ENCODE measurements around the gene MCMBP. TPM values are rescaled to one million over a fixed set of nuclear protein-coding genes. Genes with fewer than 3 reads are reported as not detected.

The MCMBP gene
- total RNA-seq, 2 donors from 2014 or later = 32.9 to 34.4 TPM

DNA sequence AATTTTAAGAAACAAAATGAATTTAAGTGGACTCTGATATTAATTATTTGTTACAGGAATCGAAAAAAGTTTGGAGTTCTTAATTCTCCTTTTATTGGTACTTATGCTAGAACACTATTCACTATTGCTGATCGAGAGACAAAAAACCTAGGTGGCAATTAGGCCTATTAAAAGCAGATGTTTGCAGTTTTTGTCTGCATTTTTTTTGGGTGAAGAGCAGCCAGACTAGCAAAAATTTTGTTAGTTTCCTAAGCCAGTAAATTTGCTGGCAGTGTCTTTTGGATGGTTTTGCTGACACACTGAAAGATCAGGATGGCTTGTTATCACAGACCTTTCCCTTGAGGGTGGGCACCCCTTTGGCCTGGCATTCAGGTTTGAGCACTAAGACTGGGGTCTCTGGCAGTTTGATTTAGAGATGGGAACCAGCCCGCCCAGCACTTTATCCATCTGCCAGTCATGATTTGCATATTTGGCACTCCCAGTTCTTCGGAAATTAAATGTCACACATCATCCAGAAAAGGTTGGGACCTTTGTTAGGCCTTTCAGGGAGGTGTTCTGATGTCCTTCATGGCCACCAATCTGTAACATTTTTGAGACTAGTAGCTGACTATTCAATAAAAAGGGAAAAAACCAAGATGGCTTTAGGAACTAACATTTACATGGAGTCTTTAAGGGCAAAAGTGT is 89.5 kb downstream of the MCMBP start:
- no peak for DNase-seq
- ATAC-seq = no peak
- no peak overlapping the region for H3K27ac Mint-ChIP-seq
- no peaks in the 10 kb centered on the region for H3K27me3 Mint-ChIP-seq
- H3K4me1 Mint-ChIP-seq = peaks cover 24% of the 10 kb centered on the region
- peaks cover 4% of the 10 kb centered on the region for H3K36me3 Mint-ChIP-seq (ENCODE audit: low read depth)
- no peaks in the 10 kb centered on the region for H3K9me3 ChIP-seq (ENCODE audit: control insufficient read depth, low read length, poor library complexity, severe bottlenecking)
- no peak overlapping the region for H3K4me3 Mint-ChIP-seq

DNA sequence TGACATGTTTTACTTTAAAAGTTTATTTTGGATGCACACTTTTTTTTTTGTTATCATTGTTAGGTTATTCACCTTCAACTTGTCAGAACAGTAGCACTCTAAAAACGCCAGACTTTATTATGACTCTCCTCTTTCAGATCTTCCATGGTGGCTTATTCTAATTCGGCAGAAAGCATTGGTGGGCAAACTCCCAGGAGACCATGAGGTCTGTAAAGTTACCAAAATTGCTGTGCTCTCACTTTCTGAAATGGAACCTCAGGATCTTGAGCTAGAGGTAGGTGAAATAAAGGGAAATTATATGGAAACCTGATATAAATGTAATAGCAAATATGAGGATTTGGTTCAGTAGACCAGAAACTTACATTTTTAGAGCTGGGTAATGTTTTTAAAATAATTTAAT is 91.1 kb downstream of the MCMBP start:
- no peaks in the 10 kb centered on the region for H3K27me3 Mint-ChIP-seq
- no peaks in the 10 kb centered on the region for H3K9me3 ChIP-seq (ENCODE audit: control insufficient read depth, low read length, poor library complexity, severe bottlenecking)
- DNase-seq (no peak), ATAC-seq (no peak)
- peaks cover 16% of the 10 kb centered on the region for H3K4me1 Mint-ChIP-seq
- H3K4me3 Mint-ChIP-seq = no peak overlapping the region
- H3K36me3 Mint-ChIP-seq (ENCODE audit: low read depth) = no peaks in the 10 kb centered on the region
- H3K27ac Mint-ChIP-seq = no peak overlapping the region

DNA sequence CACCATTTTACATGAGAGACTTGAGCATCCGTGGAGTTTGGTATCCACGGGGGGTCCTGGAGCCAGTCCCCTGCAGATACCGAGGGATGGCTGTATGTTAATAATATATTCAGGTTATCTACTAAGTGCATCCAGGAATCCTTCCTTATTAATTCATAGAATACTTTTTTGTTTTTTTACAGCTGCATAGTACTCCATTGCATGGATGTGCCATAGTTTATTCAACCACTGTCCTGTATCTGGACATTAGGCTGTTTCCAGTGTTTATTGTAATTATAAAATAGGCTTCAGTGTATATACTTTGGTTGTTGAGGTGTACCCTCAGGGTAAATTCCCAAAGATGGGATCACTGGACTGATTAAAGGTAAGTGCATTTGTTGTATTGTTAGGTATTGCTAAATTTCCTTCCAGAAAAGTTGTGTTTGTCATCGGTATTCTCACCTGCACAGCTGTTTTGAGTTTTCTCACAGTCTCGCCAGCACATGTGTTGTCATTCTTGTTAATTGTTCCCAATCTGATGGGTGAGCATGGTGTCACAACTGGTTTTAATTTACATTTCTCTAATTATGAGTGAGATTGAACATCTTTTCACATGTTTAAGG is 91.7 kb downstream of the MCMBP start:
- Mint-ChIP-seq H3K27ac (no peak overlapping the region), H3K27me3 (no peaks in the 10 kb centered on the region), H3K4me1 (peaks cover 16% of the 10 kb centered on the region), H3K36me3 (ENCODE audit: low read depth) (no peaks in the 10 kb centered on the region), H3K4me3 (no peak overlapping the region)
- ATAC-seq (no peak), DNase-seq (no peak)
- no peaks in the 10 kb centered on the region for H3K9me3 ChIP-seq (ENCODE audit: control insufficient read depth, low read length, poor library complexity, severe bottlenecking)

Other genes starting within 250 kb of the MCMBP start
- gene BAG3, start 221.5 kb downstream of the MCMBP start, total RNA-seq = 10 to 100 TPM; 52.0 to 52.4 TPM
- gene INPP5F, start 146.8 kb downstream of the MCMBP start, total RNA-seq = 10 to 100 TPM; 10.4 to 11.9 TPM
- 10 to 100 TPM; 30.4 to 43.2 TPM for gene SEC23IP, start 19.9 kb upstream of the MCMBP start, total RNA-seq